Breast epithelium (tissue), 3 donors: ENCODE measurements around the gene SPATA17.

Source experiments
- CTCF ChIP-seq, 3 donors: fragments of 450-650 bp; IDR thresholded peaks; one replicate each; pipeline ENCODE4 v1.5.1; 2016 to 2017; ENCODE audit warnings: antibody characterized with exemption in 3 of 3, mild to moderate bottlenecking in 3 of 3, moderate library complexity in 3 of 3
- POLR2A ChIP-seq: fragments of 450-650 bp; IDR thresholded peaks from one replicate; pipeline ENCODE4 v1.6.1; 2016; ENCODE audit warnings: antibody characterized with exemption, mild to moderate bottlenecking, moderate library complexity
- POLR2AphosphoS5 ChIP-seq, 3 donors: sonication (generic); formaldehyde crosslinking; IDR thresholded peaks; one replicate each; pipeline ENCODE4 v1.6.1; 2017; ENCODE audit warnings: antibody characterized with exemption in 3 of 3

GRCh38 chr1:217891966-217892365 is 260.8 kb downstream of the SPATA17 start:
- no peak for TF ChIP-seq CTCF (IDR thresholded peaks at IDR 0.05)
- no peak for TF ChIP-seq POLR2A
- TF ChIP-seq POLR2AphosphoS5 (IDR thresholded peaks at IDR 0.05), result no peak
